HG02588 (cell line): Measurements from ENCODE around the gene NPM1.

Source experiments
- ATAC-seq: cut with Tn5 transposase; IDR thresholded peaks from one replicate; pipeline ENCODE4 v1.9.1; 2021; ENCODE audit warnings: mild to moderate bottlenecking, moderate library complexity; ENCODE audit not compliant: unreplicated experiment

The NPM1 gene

DNA sequence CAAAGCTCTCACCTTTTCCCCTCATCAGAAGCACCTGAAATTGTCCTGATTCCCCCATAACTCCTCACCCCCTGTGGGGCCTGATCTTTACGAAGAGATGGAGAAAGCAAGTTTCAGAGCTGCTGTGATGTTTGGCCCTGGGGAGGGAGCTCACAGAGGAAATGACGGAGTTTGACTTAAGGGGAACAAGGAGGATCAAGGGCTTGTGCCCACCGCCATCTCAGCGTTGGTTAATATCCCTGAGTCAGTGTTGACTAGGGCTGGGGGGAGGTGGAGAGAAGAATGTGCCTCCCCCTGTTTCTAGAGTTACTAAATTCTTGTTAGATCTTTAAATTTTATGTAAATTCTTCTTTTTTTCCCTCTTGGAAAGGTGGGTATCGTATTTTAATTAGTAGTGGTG, 59.6 kb downstream of the NPM1 start:
- ATAC-seq: no peak

DNA sequence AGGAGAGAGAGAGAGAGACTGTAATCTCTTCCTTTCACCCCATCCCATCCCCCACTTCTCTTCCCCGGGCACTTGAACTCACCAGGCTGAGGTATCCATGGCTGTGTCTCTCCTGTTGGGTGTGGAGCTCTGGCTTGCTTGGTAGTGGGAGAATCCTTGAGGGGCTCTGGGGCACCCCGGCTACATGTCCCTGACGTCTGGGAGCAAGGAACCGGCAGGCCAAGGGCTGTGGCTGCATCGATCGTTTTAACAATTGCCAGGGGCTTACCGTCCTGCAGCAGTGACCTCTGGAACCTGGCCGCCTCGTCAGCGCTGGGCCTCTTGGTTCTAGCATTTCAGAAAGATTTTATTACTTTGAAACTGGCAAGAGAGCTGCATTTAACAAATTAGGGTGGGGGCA, 61.8 kb downstream of the NPM1 start:
- ATAC-seq: no peak

DNA sequence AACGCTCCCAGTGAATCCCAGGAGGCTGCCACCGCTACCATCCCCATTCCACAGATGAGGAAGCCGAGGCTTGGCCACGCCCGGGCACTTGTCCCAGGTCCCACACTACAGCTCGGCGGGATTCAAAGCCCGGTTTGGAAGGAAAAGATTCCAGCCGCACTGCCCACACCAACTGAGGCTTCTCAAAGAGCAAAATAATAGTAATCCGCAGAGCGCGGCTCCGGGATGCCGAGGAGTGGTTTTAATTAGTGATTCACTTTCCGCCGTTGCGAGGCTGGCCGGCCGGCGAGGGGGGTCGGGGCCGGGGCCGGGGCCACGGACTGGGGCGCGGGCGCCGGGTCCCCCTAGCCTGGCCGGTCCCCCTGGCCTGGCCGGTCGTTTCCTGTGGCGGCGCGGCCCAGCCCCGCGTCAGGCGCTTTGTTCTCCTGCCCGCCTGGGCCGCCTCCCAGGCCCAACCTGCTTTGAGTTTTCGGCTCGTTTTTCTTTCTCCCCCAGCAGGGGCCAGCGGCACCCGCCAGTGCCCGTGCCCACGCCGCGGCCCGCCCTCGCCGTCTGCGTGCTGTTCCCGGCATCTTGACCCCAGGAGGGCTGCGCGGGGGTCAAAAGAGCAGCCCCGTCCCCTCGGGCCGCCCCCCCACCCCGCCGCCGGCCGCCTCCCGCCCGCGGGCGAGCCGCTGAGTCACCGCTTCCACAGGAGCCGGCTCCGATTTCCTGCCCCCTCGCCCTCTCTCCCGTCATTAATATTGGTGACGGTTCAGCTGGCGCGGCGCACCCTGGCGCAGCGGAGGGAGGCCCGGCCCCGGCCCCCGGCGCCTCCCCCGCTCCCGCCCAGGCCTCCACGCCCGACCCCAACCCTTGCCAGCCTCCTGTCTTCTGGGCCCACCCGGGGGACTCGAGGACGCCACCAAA, 63.0 kb downstream of the NPM1 start:
- ATAC-seq: no peak

DNA sequence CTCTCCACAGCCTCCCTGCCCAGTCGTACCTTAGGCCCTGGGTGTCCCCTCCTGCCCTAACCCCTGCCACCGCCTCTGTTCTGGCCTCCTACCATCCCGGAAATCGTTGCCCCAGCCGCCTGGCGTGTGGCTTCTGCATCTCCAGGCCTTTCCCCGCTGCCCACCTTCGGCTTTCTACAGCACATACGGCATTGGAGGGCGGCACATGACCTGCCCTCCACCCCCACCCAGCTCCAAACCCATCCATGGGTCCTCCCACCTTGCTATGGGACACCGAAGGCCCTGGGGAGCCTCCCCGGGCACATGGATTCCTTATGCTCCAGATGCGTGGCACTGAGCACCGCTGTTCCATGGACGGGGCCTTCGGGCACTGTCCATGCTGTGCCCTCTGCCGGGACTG, 63.8 kb downstream of the NPM1 start:
- ATAC-seq: no peak

DNA sequence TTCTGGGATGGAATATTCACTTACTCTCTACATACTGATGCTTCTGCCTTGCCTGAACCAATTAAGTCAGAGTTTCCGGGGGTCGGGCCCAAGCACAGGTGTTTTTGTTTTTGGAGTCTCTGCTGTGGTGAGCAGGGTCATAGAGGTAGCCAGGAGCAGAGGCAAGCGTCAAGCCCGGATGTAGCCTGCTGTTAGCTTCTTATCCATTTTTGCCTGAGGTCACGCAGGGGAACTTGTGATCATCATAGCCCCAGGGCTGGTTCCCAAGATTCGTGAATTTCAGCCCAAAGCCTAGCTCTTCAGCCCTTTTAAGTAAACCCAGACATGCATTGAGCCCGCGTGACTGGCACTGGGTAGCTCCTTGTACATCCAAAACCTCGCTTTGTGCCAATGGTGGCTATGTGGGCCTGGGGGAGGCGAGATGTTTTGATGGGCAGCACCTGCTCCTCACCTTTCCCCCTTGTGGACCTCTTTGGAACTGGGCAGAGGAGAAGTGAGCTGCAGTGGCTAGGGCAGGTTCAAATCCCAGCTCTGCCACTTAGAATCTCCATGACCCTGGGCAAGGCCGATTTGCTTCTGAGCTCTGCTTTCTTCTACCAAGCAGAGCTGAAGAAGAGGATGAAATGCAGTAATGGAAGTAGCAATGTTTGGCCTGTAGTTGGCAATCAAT, 65.5 kb downstream of the NPM1 start:
- ATAC-seq: no peak

DNA sequence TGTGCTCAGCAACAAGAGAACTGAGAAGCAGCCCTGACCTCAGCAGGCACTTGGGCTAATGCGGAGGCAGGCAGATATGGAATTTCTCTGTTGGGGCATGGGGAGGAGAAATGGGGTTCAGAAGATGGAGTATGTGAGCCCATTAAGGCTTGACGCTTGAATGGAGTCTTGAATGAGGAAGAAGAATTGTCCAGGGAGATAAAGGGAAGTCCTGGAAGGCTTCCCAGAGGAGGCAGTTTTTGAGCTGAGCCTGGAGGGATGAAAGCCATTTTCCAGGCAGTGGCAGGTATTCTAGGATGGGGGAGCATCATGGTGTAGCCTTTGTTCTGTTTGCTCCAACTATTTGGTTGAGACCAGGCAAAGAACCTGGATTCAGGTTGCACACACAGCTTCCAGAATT, 66.3 kb downstream of the NPM1 start:
- ATAC-seq: no peak

DNA sequence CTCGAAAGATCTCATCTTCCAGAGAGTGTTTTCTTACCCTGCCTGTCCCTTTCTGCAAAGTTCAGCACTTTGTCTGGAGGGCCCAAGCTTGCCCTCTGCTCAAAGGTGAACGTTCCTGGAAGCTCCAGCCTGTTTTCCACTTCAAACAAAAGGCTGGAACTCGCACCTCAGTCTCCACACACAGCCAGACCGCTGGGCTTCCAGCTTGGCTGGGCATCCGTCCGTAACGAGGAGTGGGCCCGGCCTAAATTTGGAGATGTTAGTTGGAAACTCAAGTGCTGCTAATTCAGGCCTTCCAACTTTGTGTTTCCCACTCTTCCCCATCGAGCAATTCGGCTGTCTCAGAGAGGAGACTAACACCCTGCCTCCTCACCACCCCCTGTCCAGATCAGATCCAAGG, 66.9 kb downstream of the NPM1 start:
- no peak for ATAC-seq

DNA sequence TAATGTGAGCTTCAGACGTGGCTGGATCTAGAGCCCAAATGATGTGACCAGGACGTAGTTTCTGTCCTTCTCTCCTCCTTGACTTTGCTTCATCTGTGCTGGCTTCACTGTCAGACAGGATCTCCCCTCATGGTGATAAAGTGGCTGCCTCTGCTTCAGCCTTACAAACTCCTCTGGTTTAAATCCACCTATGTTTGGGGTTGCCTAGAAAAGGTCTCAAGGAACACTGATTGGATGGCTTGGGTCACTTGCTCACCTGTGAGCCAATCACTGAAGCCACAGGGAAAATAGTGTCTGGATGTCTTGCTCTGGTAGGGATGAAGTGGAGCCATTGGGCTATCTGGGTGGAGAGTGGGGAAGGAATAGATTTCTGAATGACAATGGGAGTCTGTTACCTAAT, 67.9 kb downstream of the NPM1 start:
- no peak for ATAC-seq

DNA sequence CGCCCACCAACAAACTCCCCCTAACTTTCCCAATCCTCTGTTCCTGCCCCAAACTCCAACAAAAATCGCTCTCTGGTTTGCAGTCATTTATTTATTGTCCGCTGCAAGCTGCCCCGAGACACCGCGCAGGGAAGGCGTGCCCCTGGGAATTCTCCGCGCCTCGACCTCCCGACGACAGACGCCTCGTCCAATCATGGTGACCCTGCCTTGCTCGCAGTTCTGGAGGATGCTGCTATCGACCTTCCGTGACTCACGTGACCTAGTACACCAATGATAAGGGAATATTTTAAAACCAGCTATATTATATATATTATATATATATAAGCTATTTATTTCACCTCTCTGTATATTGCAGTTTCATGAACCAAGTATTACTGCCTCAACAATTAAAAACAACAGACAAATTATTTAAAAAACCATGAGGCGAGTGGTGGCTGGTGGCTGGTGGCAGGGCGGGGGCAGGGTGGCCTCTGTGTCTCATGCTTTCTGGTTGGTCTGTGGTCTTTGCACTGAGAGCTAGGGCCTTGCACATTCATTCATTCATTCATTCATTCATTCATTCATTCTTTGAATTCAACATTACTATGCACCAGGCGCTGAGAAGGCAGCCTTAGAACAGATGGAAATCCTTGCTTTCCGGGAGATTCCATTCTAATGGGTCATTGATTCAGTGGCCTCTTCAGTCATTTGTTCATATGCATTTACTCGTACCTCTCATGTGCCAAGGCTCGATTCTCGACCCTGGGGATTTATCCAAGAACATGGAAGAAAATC, 69.7 kb downstream of the NPM1 start:
- ATAC-seq: no peak

DNA sequence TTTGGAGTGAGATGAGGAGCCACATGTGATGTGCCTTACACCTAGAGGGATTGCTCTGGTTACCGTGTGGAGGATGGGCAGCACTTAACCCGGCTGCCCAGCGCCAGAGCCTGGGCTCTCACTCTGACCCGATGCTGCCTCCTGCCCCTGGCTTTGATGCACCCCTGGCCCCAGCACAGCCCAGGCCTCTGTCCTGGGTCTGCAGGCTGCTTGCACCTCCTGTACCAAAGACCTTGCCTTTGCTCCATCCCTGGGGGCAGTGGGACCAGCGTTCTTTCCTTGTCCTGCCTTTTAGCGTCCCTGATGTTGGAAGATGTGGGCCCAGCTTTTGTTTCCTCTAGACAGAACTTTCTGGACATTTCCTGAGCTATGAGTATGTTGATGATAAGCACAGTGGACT, 72.2 kb downstream of the NPM1 start:
- no peak for ATAC-seq
